Prostate gland (tissue), 2 donors: ENCODE measurements around the gene CPT1B.

Experiments used
- POLR2A ChIP-seq: fragments of 450-650 bp; IDR thresholded peaks from one replicate; pipeline ENCODE4 v1.6.1; 2016; ENCODE audit warnings: antibody characterized with exemption, mild to moderate bottlenecking
- TF ChIP-seq, protein P1 (sequence below), 4 experiments: fragments of 200-600 bp in 2 of 4; fragments of 450-650 bp in 2 of 4; sonication (generic) in 2 of 4; IDR thresholded peaks; 1 replicate in 3 of 4; 2 replicates in 1 of 4; pipeline ENCODE4 v1.5.1; 2016 to 2019; ENCODE audit warnings: antibody characterized with exemption in 4 of 4, mild to moderate bottlenecking in 2 of 4, moderate library complexity in 2 of 4

DNA sequence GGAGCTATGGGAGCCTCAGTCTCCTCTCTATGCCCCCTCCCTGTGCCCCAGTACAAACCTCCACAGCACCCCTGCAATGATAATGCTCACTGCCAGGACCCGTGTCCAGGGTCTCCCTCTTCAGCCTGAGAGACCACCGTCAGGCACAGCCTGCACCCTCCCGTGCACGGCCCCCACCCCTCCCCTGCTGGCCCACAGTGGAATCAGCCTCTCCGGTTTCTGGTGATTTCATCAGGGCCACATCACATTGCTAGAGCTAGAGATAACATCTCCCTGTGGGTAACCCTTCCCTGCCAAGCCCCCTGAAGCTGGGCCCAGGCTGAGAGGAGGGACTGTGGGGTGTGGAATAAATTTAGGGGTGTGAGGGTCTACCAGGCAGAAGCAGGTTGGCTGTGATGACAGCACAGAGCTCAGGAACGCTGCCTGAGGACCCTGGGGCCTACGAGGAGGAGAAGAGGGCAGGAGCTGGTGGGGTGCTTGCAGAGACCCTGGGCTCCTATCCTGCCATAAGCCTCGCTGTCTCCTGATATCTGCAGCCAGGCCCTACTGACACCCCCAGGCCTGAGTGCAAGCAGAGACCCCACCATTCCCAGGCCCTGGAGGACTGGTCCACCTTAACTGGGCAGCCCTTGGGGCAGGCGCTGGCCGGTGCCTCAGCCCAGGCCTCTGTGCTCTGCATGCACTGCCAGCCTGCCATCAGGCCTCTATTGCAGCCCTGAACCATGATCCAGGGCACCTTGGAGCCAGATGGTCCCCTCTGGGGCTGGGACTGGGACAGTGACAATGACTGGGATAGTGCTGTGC, 32.5 kb downstream of the CPT1B start, which contains the start of gene KLHDC7B:
- TF ChIP-seq, protein P1, sequence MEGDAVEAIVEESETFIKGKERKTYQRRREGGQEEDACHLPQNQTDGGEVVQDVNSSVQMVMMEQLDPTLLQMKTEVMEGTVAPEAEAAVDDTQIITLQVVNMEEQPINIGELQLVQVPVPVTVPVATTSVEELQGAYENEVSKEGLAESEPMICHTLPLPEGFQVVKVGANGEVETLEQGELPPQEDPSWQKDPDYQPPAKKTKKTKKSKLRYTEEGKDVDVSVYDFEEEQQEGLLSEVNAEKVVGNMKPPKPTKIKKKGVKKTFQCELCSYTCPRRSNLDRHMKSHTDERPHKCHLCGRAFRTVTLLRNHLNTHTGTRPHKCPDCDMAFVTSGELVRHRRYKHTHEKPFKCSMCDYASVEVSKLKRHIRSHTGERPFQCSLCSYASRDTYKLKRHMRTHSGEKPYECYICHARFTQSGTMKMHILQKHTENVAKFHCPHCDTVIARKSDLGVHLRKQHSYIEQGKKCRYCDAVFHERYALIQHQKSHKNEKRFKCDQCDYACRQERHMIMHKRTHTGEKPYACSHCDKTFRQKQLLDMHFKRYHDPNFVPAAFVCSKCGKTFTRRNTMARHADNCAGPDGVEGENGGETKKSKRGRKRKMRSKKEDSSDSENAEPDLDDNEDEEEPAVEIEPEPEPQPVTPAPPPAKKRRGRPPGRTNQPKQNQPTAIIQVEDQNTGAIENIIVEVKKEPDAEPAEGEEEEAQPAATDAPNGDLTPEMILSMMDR (IDR thresholded peaks at IDR 0.05): no peak
- no peak for TF ChIP-seq POLR2A
